H1 (cell line): ENCODE results near the gene KRT7. TPM values are rescaled to one million over a fixed set of nuclear protein-coding genes. Genes with fewer than 3 reads are reported as not detected.
A peak's percentile ranks its signal among the peaks of the same experiment; 100 is the strongest.

Experiments
- CTCF ChIA-PET: fragments of 300-600 bp; sonication (Branson Sonifier 250); formaldehyde crosslinking; loops from one replicate; lab custom pipeline; 2021; ENCODE audit not compliant: partially characterized antibody; lab: Charles Lee
- POLR2A ChIA-PET: fragments of 300-600 bp; sonication (Branson Sonifier 250); formaldehyde crosslinking; loops from one replicate; lab custom pipeline; 2021; ENCODE audit warnings: inconsistent platforms; ENCODE audit not compliant: partially characterized antibody; lab: Charles Lee
- DNase-seq, 2 experiments: peaks; one replicate each; pipeline versions ENCODE4 v3.0.0 to v3.0.0-alpha.2; 2010 to 2022; ENCODE audit warnings: low spot score in 2 of 2, low read depth in 1 of 2, mixed read lengths in 1 of 2
- FAIRE-seq: peaks from 2 replicates; lab custom pipeline; 2011; peaks lifted over from hg19 to GRCh38; lab: Jason Lieb, UNC
- H2AFZ ChIP-seq: 2 replicates; pipeline ENCODE4 v1.8.1; 2012; ENCODE audit warnings: low read length, inconsistent platforms
- H2AK5ac ChIP-seq: 2 replicates; pipeline ENCODE4 v1.6.1; 2013; ENCODE audit warnings: low read depth, low read length
- H2BK120ac ChIP-seq: replicated peaks from 2 replicates; pipeline ENCODE3; 2013; ENCODE audit warnings: low read depth, low read length, inconsistent platforms
- H2BK12ac ChIP-seq: 2 replicates; pipeline ENCODE4 v1.6.1; 2013; ENCODE audit warnings: low read depth, low read length
- H2BK15ac ChIP-seq: 2 replicates; pipeline ENCODE4 v1.6.1; 2013; ENCODE audit warnings: low read length
- H2BK20ac ChIP-seq: 2 replicates; pipeline ENCODE4 v1.6.1; 2013; ENCODE audit warnings: low read length
- H2BK5ac ChIP-seq: 2 replicates; pipeline ENCODE4 v1.6.1; 2013; ENCODE audit warnings: low read depth, low read length
- H3K14ac ChIP-seq: 2 replicates; pipeline ENCODE4 v1.6.1; 2013; ENCODE audit warnings: inconsistent platforms; ENCODE audit not compliant: insufficient read length
- H3K18ac ChIP-seq: 2 replicates; pipeline ENCODE4 v1.6.1; 2013; ENCODE audit warnings: low read length; ENCODE audit errors: extremely low read depth
- H3K23ac ChIP-seq: 2 replicates; pipeline ENCODE4 v1.6.1; 2013; ENCODE audit warnings: inconsistent platforms; ENCODE audit not compliant: insufficient read length
- H3K23me2 ChIP-seq: 2 replicates; pipeline ENCODE4 v1.6.1; 2013; ENCODE audit warnings: low read depth, low read length
- H3K27ac ChIP-seq: 2 replicates; pipeline ENCODE4 v1.6.1; 2011; ENCODE audit warnings: low read depth, low read length, inconsistent platforms
- H3K27me3 ChIP-seq, 4 experiments: replicated peaks in 1 of 4; 1 replicate in 1 of 4; 2 replicates in 3 of 4; pipeline versions ENCODE4 v1.6.1 to v1.8.1; 2011 to 2013; ENCODE audit warnings: low read length in 3 of 4, mild to moderate bottlenecking in 3 of 4, inconsistent platforms in 2 of 4, mixed read lengths in 2 of 4, moderate library complexity in 1 of 4; ENCODE audit not compliant: control insufficient read depth in 3 of 4, insufficient read depth in 3 of 4; ENCODE audit errors: extremely low read depth in 1 of 4
- H3K36me3 ChIP-seq, 4 experiments: 2 replicates each; pipeline versions ENCODE4 v1.6.1 to v1.8.1; 2011 to 2013; ENCODE audit warnings: mild to moderate bottlenecking in 4 of 4, low read length in 3 of 4, moderate library complexity in 2 of 4, control low read depth in 1 of 4, inconsistent platforms in 1 of 4; ENCODE audit not compliant: insufficient read depth in 4 of 4, control insufficient read depth in 2 of 4
- H3K4ac ChIP-seq: replicated peaks from 2 replicates; pipeline ENCODE3; 2013; ENCODE audit warnings: low read length, low read depth, mixed read lengths, inconsistent platforms; ENCODE audit not compliant: insufficient read length
- H3K4me1 ChIP-seq, 4 experiments: replicated peaks in 1 of 4; 1 replicate in 1 of 4; 2 replicates in 3 of 4; pipeline versions ENCODE4 v1.6.1 to v1.8.1; 2011 to 2013; ENCODE audit warnings: low read length in 3 of 4, inconsistent platforms in 2 of 4, mixed read lengths in 1 of 4; ENCODE audit not compliant: insufficient read depth in 4 of 4, control insufficient read depth in 3 of 4
- H3K4me2 ChIP-seq, 2 experiments: 2 replicates each; pipeline versions ENCODE4 v1.6.1 to v1.8.1; 2011 to 2013; ENCODE audit warnings: low read depth in 2 of 2, low read length in 2 of 2, control low read depth in 1 of 2, inconsistent platforms in 1 of 2, mild to moderate bottlenecking in 1 of 2; ENCODE audit not compliant: insufficient read depth in 1 of 2
- H3K4me3 ChIP-seq, 4 experiments: fragments of 200-600, 300-600 bp in 1 of 4; sonication (generic), shearing (Covaris generic), sonication (Bioruptor Twin) in 1 of 4; 2 replicates each; pipeline versions ENCODE4 v1.5.1 to v1.8.1; 2011 to 2016; ENCODE audit warnings: low read length in 4 of 4, low read depth in 3 of 4, control low read depth in 2 of 4, inconsistent platforms in 2 of 4, mild to moderate bottlenecking in 2 of 4, mixed read lengths in 1 of 4, moderate library complexity in 1 of 4; ENCODE audit not compliant: insufficient read depth in 2 of 4; ENCODE audit errors: extremely low read depth in 1 of 4
- H3K56ac ChIP-seq: replicated peaks from 2 replicates; pipeline ENCODE3; 2013; ENCODE audit warnings: low read depth, mild to moderate bottlenecking, mixed read lengths, low read length, inconsistent platforms; ENCODE audit not compliant: insufficient read length
- H3K79me1 ChIP-seq: 2 replicates; pipeline ENCODE4 v1.6.1; 2013; ENCODE audit warnings: low read depth, low read length, control low read depth
- H3K79me2 ChIP-seq, 2 experiments: 2 replicates each; pipeline versions ENCODE4 v1.6.1 to v1.8.1; 2012 to 2013; ENCODE audit warnings: low read length in 2 of 2, mild to moderate bottlenecking in 2 of 2, inconsistent platforms in 1 of 2; ENCODE audit not compliant: insufficient read depth in 2 of 2, control insufficient read depth in 1 of 2
- H3K9ac ChIP-seq, 4 experiments: replicated peaks in 1 of 4; 1 replicate in 1 of 4; 2 replicates in 3 of 4; pipeline versions ENCODE4 v1.6.1 to v1.8.1; 2011 to 2013; ENCODE audit warnings: low read depth in 3 of 4, low read length in 3 of 4, control low read depth in 2 of 4, mild to moderate bottlenecking in 2 of 4, moderate library complexity in 2 of 4, inconsistent platforms in 1 of 4; ENCODE audit errors: extremely low read depth in 1 of 4
- H3K9me3 ChIP-seq, 2 experiments: 2 replicates each; pipeline versions ENCODE4 v1.6.1 to v1.8.1; 2012 to 2013; ENCODE audit warnings: mild to moderate bottlenecking in 2 of 2, moderate library complexity in 2 of 2, control low read depth in 1 of 2, inconsistent platforms in 1 of 2, low read depth in 1 of 2, low read length in 1 of 2, mixed read lengths in 1 of 2; ENCODE audit not compliant: insufficient read depth in 2 of 2
- H4K20me1 ChIP-seq, 2 experiments: replicated peaks in 1 of 2; 2 replicates each; pipeline versions ENCODE3 to v1.8.1; 2011 to 2013; ENCODE audit warnings: inconsistent platforms in 2 of 2, low read length in 2 of 2, mild to moderate bottlenecking in 1 of 2; ENCODE audit not compliant: insufficient read depth in 2 of 2, control insufficient read depth in 1 of 2
- H4K5ac ChIP-seq: 2 replicates; pipeline ENCODE4 v1.6.1; 2013; ENCODE audit warnings: low read length, low read depth, mixed read lengths, inconsistent platforms; ENCODE audit not compliant: insufficient read length
- H4K8ac ChIP-seq: 2 replicates; pipeline ENCODE4 v1.8.0; 2013; ENCODE audit warnings: mild to moderate bottlenecking, moderate library complexity, low read length, inconsistent platforms; ENCODE audit not compliant: insufficient read depth; ENCODE audit errors: extremely low read depth
- H4K91ac ChIP-seq: replicated peaks from 2 replicates; pipeline ENCODE3; 2013; ENCODE audit warnings: low read length, mixed read lengths, inconsistent platforms; ENCODE audit not compliant: insufficient read length
- RBBP5 ChIP-seq: IDR thresholded peaks from 2 replicates; pipeline ENCODE4 v1.7.1; 2012; ENCODE audit warnings: low read depth, mild to moderate bottlenecking, inconsistent platforms, low read length, moderate library complexity, borderline replicate concordance
- WGBS, 2 experiments: shearing (Covaris generic) in 1 of 2; methylation state at CpG; one replicate each; pipeline versions ENCODE4 v1.1.6 to v1.1.7; 2013 to 2015; ENCODE audit warnings: low lambda C conversion rate in 2 of 2, mixed read lengths in 2 of 2, inconsistent platforms in 1 of 2, low coverage in 1 of 2, missing lambda C conversion rate in 1 of 2; ENCODE audit not compliant: insufficient replicate concordance in 2 of 2, insufficient coverage in 1 of 2, insufficient read length in 1 of 2; ENCODE audit errors: extremely low coverage in 1 of 2, missing lambda C conversion rate in 1 of 2; 5-methylcytosine and 5-hydroxymethylcytosine counted together
- polyA plus RNA-seq, 7 experiments: library from polyadenylated mRNA; depleted of rRNA in 3 of 7; stranded (reverse) in 5 of 7; unstranded in 2 of 7; fragments of >200 nt in 5 of 7; fragments of 200-250 nt in 2 of 7; gene quantifications; 1 replicate in 5 of 7; 2 replicates in 1 of 7; 4 replicates in 1 of 7; pipeline versions ENCODE4 v1.2.1 to v1.2.3, GENCODE V29; 2011 to 2013; ENCODE audit warnings: missing spikeins in 2 of 7, mixed read lengths in 2 of 7
- total RNA-seq: library from RNA; stranded (reverse); fragmentation: NEBNext Ultra II Directional; extraction: Animal tissue kit (Norgen Biotek cat#: 25700); gene quantifications from 2 replicates; pipeline ENCODE4 v1.2.1, GENCODE V29; 2021

Gene KRT7
- total and polyA plus RNA-seq, 2 of the 8 experiments (the other 6 are each of a cell fraction or from before 2014, with no cell fraction given): 13.2 to 19.0 TPM

DNA sequence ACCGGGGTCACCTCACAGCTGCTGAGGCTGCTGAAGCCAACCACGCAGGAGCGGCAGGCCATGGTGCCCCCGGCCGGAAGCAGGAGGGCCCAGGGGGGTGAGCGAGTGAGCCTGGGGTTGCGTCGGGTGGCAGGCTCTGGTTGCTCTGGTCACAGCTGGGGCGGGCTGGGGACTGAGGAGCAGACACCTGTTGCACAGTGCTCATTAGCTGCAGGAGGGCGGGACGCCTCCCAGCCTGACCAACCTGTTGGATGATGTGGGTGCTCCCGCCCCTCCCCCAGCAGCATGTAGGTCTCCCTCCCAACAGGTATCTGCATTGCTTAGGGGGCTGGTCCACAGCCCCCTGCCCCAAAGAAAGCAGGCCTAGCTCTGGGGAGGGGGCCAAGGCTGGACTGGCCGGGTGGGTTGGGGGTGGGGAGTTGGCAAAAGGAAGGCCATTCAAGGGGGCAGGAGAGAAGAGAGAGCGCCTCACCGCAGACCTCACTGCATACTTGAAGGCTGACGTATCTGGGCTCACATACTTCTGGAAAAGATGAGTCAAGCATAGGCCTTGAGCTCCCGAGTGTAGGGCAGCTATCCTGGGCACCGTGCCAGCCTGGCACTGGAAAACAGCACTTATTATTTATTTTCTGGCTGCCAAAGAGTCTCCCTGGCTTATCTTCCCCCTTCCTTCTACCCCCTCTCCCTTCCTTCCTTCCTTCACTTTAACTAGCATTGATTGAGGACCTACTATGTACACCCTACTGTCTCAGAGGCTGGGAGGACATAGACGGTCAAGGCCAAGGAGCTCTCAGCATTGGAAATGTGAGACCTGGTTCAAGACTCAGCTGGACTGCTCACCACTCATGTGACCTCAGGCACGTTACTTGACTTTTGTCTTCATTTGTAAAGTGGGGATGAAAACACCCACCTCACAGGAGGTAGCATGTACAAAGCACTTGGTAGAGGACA is 40.9 kb upstream of the KRT7 start, which contains the start of gene KRT80:
KRT80 (minus strand) TSS at position 174 of the 951 bp plus-strand sequence; CDS start at position 62, 112 bp downstream.
- POLR2A ChIA-PET: interaction anchor here (1.7 kb wide), 1 partner anchor 11 kb away, joined by 4 read pairs; no protein-coding TSS in a partner anchor
- no peak within 1 kb of the TSS; a peak in 1 of 7 replicates for H3K9ac ChIP-seq

More for the DNA sequence above, 40.9 kb upstream of the KRT7 start, which contains the start of gene KRT80:
- Histone ChIP-seq H2AFZ (no peak within 1 kb of the TSS), H3K23me2 (no peaks in the 10 kb centered on the region), H3K27me3 (no peaks in the 10 kb centered on the region), H2BK12ac (peak within 1 kb of the TSS; percentile 4; the same call in 1 of the 2 replicates), H2AK5ac (no peak within 1 kb of the TSS), H3K4ac (no peak within 1 kb of the TSS), H3K4me2 (no peak within 1 kb of the TSS), H3K18ac (no peak within 1 kb of the TSS; the same call in 1 of the 2 replicates), H4K91ac (no peak within 1 kb of the TSS), H2BK5ac (no peak within 1 kb of the TSS), H2BK120ac (no peak within 1 kb of the TSS), H3K14ac (no peak within 1 kb of the TSS), H4K20me1 (no peaks in the 10 kb centered on the region), H4K5ac (no peak within 1 kb of the TSS), H4K8ac (peak within 1 kb of the TSS; percentile 63), H3K79me2 (no peaks in the 10 kb centered on the region), H3K79me1 (no peaks in the 10 kb centered on the region), H3K56ac (no peak within 1 kb of the TSS), H3K9me3 (no peaks in the 10 kb centered on the region), H3K36me3 (no peaks in the 10 kb centered on the region), H3K4me3 (no peak within 1 kb of the TSS), H3K23ac (no peak within 1 kb of the TSS), H3K4me1 (peaks cover 0 to 11% (median 6%) of the 10 kb centered on the region in 4 experiments; a peak in 4 of 7 replicates), H2BK15ac (no peak within 1 kb of the TSS; the same call in 1 of the 2 replicates), H3K27ac (no peak within 1 kb of the TSS), H2BK20ac (no peak within 1 kb of the TSS)
- DNase-seq: no peak
- no peak for FAIRE-seq
- CTCF ChIA-PET: interaction anchor here (0.5 to 3.6 kb wide), 17 partner anchors 9 to 288 kb away, joined by 3 to 18 read pairs (median 5); no protein-coding TSS in a partner anchor
- WGBS, 2 experiments: 85% methylated on average over 18 of the region's 20 CpGs; no CpG with 5 or more reads in 1 of the 2 experiments
- no peak for TF ChIP-seq RBBP5
